ENCODE measurements around the gene DDIAS. TPM values are rescaled to one million over a fixed set of nuclear protein-coding genes. Genes with fewer than 3 reads are reported as not detected.
"Not testable (repeated sequence)": the region's sequence is repeated elsewhere in the genome, so short reads cannot be mapped to it uniquely, and the experiment has no call there.

Gene DDIAS
- 1 to 10 TPM; 6.9 to 7.5 (median 7.1) TPM for polyA plus RNA-seq (ENCODE audit: insufficient read length in 3 of 3)

- peak; percentile 97 to 99 (median 98) for DNase-seq (ENCODE audit: low read depth in 3 of 3, low spot score in 2 of 3)
Observed at GRCh38 chr11:82901165-82901921, at the start of gene DDIAS. DDIAS (plus strand) TSS chr11:82901736; CDS start chr11:82914739, 13,003 bp downstream.

GRCh38 chr11:82854242-82854641 lies 47.3 kb upstream of the DDIAS start:
- no peak for DNase-seq (ENCODE audit: low read depth in 3 of 3, low spot score in 2 of 3)

GRCh38 chr11:82854916-82855315 lies 46.6 kb upstream of the DDIAS start:
- not testable (repeated sequence) for DNase-seq (ENCODE audit: low read depth in 3 of 3, low spot score in 2 of 3)

- DNase-seq (ENCODE audit: low read depth in 3 of 3, low spot score in 2 of 3) = no peak
Observed at GRCh38 chr11:82855616-82856015, 45.9 kb upstream of the DDIAS start.

- DNase-seq (ENCODE audit: low read depth in 3 of 3, low spot score in 2 of 3) = no peak
Observed at GRCh38 chr11:82857145-82857544, 44.4 kb upstream of the DDIAS start.

- DNase-seq (ENCODE audit: low read depth in 3 of 3, low spot score in 2 of 3) = no peak
Observed at GRCh38 chr11:82858133-82858532, 43.4 kb upstream of the DDIAS start.

GRCh38 chr11:82858556-82859091 lies 42.9 kb upstream of the DDIAS start:
- DNase-seq (ENCODE audit: low read depth in 3 of 3, low spot score in 2 of 3) = no peak

- no peak for DNase-seq (ENCODE audit: low read depth in 3 of 3, low spot score in 2 of 3)
Observed at GRCh38 chr11:82859750-82860149, 41.8 kb upstream of the DDIAS start.

GRCh38 chr11:82862379-82862778 lies 39.2 kb upstream of the DDIAS start:
- DNase-seq (ENCODE audit: low read depth in 3 of 3, low spot score in 2 of 3) = no peak

GRCh38 chr11:82863209-82863608 lies 38.3 kb upstream of the DDIAS start:
- no peak for DNase-seq (ENCODE audit: low read depth in 3 of 3, low spot score in 2 of 3)

- no peak for DNase-seq (ENCODE audit: low read depth in 3 of 3, low spot score in 2 of 3)
Observed at GRCh38 chr11:82864268-82864667, 37.3 kb upstream of the DDIAS start.

GRCh38 chr11:82865841-82866240 lies 35.7 kb upstream of the DDIAS start:
- no peak for DNase-seq (ENCODE audit: low read depth in 3 of 3, low spot score in 2 of 3)

- DNase-seq (ENCODE audit: low read depth in 3 of 3, low spot score in 2 of 3) = peak; percentile 61 to 69 (median 64)
Observed at GRCh38 chr11:82867495-82868082, 33.9 kb upstream of the DDIAS start.

- no peak for DNase-seq (ENCODE audit: low read depth in 3 of 3, low spot score in 2 of 3)
Observed at GRCh38 chr11:82869657-82870056, 31.9 kb upstream of the DDIAS start.

- DNase-seq (ENCODE audit: low read depth in 3 of 3, low spot score in 2 of 3) = no peak
Observed at GRCh38 chr11:82871646-82872045, 29.9 kb upstream of the DDIAS start.

GRCh38 chr11:82872377-82873150 lies 29.0 kb upstream of the DDIAS start:
- no peak for DNase-seq (ENCODE audit: low read depth in 3 of 3, low spot score in 2 of 3)

GRCh38 chr11:82873919-82874333 lies 27.6 kb upstream of the DDIAS start:
- DNase-seq (ENCODE audit: low read depth in 3 of 3, low spot score in 2 of 3) = no peak

GRCh38 chr11:82874646-82875523 lies 26.7 kb upstream of the DDIAS start:
- no peak for DNase-seq (ENCODE audit: low read depth in 3 of 3, low spot score in 2 of 3)

GRCh38 chr11:82883853-82884252 lies 17.7 kb upstream of the DDIAS start:
- DNase-seq (ENCODE audit: low read depth in 3 of 3, low spot score in 2 of 3) = no peak

All from right renal cortex interstitium (tissue), 3 donors.